Body of pancreas (tissue), 4 donors: ENCODE data around the gene SERPINA5.

ENCODE experiments used
- POLR2A ChIP-seq, 3 donors: fragments of 450-650 bp; IDR thresholded peaks; one replicate each; pipeline ENCODE4 v1.6.1; 2016; ENCODE audit warnings: antibody characterized with exemption in 3 of 3, mild to moderate bottlenecking in 2 of 3
- TF ChIP-seq, protein P1 (sequence below), 7 experiments: fragments of 450-650 bp in 4 of 7; fragments of 200-600 bp in 3 of 7; sonication (generic) in 3 of 7; IDR thresholded peaks; one replicate each; pipeline ENCODE4 v1.5.1; 2016 to 2019; ENCODE audit warnings: antibody characterized with exemption in 7 of 7

DNA sequence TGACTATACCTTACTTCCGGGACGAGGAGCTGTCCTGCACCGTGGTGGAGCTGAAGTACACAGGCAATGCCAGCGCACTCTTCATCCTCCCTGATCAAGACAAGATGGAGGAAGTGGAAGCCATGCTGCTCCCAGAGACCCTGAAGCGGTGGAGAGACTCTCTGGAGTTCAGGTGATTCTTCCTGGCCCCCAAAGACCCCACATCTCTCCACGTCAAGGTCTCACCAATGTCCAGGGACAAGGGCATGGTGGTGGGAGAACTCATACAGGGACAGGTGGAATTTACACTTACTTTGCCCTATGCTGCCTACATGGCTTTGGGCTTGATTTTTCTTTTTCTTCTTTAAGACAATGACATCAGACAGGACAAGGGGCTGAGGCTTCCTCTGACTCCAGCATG lies 38.1 kb downstream of the SERPINA5 start:
- TF ChIP-seq, protein P1, sequence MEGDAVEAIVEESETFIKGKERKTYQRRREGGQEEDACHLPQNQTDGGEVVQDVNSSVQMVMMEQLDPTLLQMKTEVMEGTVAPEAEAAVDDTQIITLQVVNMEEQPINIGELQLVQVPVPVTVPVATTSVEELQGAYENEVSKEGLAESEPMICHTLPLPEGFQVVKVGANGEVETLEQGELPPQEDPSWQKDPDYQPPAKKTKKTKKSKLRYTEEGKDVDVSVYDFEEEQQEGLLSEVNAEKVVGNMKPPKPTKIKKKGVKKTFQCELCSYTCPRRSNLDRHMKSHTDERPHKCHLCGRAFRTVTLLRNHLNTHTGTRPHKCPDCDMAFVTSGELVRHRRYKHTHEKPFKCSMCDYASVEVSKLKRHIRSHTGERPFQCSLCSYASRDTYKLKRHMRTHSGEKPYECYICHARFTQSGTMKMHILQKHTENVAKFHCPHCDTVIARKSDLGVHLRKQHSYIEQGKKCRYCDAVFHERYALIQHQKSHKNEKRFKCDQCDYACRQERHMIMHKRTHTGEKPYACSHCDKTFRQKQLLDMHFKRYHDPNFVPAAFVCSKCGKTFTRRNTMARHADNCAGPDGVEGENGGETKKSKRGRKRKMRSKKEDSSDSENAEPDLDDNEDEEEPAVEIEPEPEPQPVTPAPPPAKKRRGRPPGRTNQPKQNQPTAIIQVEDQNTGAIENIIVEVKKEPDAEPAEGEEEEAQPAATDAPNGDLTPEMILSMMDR (IDR thresholded peaks at IDR 0.05) = no peak
- no peak for TF ChIP-seq POLR2A (IDR thresholded peaks at IDR 0.05)
